Measurements from ENCODE around the gene RNF8. TPM values are rescaled to one million over a fixed set of nuclear protein-coding genes. Genes with fewer than 3 reads are reported as not detected.
"Not testable (repeated sequence)": the region's sequence is repeated elsewhere in the genome, so short reads cannot be mapped to it uniquely, and the experiment has no call there.

RNF8 gene
- polyA plus RNA-seq, 10 donors = 13.0 to 22.1 (median 15.8) TPM

GRCh38 chr6:37320646-37321045 lies 33.1 kb upstream of the RNF8 start:
- no peak for DNase-seq

- no peak for DNase-seq
These were observed 32.7 kb upstream of the RNF8 start for GRCh38 chr6:37321101-37321500.

DNA sequence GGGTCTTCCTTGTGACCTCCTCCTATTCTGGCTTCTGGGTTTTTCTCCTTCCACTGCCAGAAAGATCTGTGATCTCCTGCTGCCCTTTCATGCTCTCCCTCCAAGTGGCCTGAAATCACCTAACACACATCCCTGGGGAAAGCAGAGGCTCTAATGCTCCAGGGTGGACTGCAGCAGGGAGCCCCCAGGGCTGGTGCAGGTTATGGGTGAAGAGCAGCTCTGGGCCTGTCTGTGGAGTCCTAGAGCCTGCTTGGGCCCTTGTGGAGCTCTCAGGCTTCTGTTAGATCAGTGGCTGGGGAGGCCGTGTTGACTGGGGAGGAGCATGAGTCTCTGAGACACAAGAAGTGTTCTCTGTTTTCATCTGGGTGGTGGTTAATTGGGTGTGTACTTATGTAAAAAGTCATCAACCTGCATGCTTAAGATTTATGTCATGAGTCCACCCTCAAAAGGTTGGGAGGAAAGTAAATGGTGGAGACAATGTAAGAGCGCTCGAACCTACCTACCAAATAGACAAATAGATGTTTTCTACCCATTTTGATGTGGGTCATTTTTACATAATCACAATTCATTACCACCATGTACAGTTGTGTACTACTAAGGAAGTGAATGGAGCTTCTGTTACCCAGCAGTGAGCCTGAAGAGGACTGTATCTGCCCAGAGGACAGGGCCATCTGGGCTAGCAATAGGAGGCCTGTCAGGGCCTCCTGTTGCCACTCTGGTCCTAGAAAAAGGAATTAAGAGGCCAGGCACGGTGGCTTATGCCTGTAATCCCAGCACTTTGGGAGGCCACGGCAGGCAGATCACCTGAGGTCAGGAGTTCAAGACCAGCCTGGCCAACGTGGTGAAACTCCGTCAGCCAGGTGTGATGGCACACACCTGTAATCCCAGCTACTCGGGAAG lies 32.0 kb upstream of the RNF8 start:
- no peak for DNase-seq

DNA sequence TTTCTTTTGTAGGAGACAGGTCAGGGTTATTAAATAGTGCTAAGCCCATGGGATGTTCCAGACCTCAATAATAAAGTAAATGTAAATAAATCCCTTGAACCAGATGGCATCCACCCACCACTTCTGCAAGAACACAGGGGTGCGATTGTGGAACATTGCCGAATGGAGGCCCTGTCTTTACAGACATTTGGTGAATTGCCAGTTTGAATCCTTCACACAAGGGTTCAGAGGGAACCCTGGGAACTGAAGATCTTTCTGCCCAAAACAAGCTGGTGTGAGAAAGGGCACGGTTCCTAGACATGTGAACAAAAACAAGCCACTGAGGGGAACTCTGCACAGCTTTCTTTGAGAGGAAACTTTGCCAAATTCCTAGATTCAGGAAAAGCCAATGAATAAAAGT lies 30.2 kb upstream of the RNF8 start:
- peak in 1 of 3 donors; percentile 48 for DNase-seq

GRCh38 chr6:37324131-37325033 lies 29.4 kb upstream of the RNF8 start:
- no peak for DNase-seq

DNA sequence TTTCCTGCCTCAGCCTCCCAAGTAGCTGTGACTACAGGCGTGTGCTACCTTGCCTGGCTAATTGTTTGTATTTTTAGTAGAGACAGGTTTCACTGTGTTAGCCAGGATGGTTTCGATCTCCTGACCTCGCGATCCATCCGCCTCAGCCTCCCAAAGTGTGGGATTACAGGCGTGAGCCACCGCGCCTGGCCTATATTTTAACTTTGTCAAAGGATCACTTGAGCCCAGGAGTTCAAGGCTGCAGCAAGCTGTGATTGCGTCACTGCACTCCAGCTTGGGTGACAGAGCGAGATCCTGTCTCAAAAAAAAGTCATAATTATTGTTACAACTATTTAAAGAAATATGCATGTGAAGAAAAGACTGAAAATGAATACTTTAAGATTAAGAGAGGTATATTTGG lies 23.4 kb upstream of the RNF8 start:
- not testable (repeated sequence) for DNase-seq

DNA sequence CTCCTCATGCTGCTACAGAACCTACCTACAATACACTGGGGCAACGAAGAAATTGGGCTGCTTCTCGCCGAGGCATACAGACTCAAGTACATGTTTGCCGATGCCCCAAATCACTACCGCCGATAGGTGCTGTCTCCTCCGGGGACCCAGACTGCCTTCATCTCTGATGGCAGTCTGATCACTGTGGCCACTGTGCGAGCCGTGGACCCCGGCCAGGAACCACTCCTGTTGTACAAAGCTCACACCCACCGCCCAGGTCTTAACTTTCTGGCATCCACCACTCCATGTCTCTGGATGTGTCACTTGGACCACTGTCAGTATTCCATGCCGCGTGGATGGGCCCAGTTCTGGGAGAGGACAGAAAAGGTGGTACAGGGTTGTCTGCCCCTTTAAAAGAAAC lies 22.7 kb upstream of the RNF8 start:
- DNase-seq = no peak

DNA sequence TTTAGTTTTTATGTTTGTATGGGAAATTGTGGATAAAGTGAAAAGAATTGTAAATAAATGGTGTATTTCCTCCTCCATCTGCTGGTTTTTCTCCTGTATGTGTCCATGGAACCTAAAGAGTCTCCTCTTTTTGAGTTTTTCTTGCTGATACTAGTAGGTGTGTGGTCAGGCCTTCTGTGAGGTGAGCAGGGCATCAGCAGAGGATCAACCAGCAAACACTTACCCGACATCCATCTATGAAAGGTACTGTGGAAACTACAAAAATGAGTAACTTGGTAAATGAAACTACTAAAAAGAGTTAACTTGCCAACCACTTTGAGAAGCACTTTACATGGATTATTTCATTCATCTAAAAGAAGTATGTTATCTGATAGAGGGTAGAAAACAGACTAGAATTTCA lies 20.9 kb upstream of the RNF8 start:
- no peak for DNase-seq

DNA sequence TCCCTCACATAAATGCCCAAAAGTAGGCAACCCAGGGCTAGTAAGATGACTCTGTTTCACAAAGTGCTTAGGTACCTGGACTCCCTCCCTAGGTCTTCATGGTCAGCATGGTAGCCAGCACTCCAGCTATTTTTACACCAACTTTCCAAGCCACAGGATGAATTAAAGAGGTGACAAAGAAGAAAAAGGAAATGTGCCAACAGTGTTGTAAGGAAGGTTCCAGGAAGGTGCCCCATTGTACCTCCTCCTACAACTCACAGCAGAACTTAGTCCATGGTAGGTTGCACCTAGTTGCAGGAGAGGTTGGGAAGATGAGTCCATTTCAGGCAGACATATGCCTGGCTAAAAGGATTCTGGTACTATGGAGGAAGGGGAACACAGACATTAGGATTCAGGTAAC lies 19.7 kb upstream of the RNF8 start:
- DNase-seq = no peak

DNA sequence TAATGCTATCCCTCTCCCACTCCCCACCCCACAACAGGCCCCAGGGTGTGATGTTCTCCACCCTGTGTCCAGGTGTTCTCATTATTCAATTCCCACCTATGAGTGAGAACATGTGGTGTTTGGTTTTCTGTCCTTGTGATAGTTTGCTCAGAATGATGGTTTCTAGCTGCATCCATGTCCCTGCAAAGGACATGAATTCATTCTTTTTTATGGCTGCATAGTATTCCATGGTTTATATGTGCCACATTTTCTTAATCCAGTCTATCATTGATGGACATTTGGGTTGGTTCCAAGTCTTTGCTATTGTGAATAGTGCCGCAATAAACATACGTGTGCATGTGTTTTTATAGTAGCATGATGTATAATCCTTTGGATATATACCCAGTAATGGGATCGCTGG lies 15.5 kb upstream of the RNF8 start:
- DNase-seq = not testable (repeated sequence)

- no peak for DNase-seq
These were observed 15.0 kb upstream of the RNF8 start for GRCh38 chr6:37338745-37339255.

- DNase-seq = no peak
These were observed 13.8 kb upstream of the RNF8 start for GRCh38 chr6:37339741-37340638.

DNA sequence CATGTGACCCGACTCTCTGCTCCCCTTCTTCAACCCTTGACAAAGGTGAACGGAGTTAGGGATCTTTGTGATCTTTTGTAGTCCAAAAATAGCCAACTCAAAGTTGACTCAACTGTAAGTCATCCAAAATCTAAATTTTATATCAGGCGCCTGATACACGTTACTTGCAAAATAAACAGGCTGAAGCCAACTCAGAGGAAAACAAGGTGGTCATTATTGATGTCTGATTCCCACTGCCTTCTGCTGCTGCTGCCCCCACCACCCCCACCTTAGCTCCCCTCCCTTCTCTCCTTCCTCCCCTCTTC lies 13.2 kb upstream of the RNF8 start:
- DNase-seq = no peak

DNA sequence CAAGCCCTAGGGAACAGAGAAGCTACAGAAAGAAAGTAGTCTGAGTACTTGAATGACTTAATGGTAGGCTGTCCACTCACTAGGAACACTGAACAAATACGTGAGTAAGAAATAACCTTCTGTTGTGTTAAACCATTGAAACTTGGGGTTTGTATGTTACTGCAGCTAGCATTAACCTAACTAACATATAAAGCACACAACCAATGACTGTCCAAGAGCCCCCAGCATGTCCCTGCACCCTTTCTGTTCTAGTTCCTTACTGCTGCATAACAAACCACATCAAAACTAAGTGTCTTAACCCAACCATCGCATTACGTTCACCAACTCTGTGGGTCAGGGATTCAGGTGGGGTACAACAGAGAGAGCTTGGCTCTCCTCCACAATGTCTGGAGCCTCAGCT lies 10.5 kb upstream of the RNF8 start:
- no peak for DNase-seq

DNA sequence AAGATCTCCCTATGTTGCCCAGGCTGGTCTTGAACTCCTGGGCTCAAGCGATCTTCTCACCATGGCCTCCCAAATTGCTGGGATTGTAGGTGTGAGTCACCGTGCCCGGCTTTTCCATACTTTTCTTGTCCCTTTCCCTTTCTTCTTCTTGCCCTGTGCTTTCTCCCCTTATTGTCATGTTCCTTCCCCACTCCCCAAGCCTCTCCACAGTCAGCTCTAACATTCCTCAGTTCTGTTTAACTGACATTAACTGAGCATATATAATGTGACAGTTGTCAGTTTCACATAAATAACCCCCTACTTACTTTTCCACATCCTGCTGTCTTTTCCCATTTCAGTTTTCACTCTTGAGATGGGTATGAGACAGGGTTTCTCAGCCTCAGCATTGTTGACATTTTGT lies 9.5 kb upstream of the RNF8 start:
- DNase-seq = no peak

GRCh38 chr6:37345804-37346203 lies 8.0 kb upstream of the RNF8 start:
- not testable (repeated sequence) for DNase-seq

DNA sequence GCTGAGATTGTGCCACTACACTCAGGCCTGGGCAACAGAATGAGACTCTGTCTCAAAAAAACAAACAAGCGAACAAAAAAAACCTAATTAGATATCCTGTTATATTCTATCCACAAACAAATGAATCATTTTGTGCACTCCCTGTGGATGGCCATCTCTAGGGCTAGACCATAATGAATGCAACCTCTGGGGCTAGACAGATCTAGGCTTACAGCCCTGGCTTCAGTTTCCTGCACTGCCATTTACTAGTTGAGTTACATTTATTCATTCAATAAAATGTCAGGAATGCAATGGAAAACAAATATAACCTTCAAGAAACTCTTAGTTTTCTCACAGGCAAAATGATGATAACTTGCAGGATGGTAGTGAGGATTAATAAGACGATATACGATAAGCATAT lies 6.6 kb upstream of the RNF8 start:
- no peak for DNase-seq

DNA sequence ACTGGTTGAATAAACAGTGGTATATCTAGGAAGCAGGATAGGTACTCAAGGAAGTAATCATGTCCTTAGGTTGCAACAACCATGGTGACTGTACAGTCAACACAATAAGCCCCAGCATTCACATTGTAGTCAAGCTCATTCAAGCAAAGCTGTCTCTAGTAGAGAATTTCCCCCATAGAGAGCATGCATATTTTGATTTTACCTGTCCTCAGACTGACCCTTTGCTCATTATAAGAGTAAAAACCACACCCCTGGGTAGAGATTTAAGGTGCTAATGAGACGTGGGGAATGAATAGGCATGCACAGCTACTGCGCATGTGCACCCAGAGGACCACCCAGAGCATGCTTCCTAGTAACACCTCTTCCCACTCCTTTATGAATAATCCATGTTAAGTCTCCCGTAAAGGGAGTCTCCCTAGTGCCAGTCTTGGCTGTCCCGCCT lies 6.1 kb upstream of the RNF8 start:
- no peak for DNase-seq

- no peak for DNase-seq
These were observed 2.8 kb upstream of the RNF8 start for GRCh38 chr6:37351027-37351426.

GRCh38 chr6:37352384-37352783 lies 1.4 kb upstream of the RNF8 start:
- no peak for DNase-seq

GRCh38 chr6:37354526-37355384 lies 972 bp downstream of the RNF8 start:
- DNase-seq = peak in 1 of 3 donors; percentile 59
